ENCODE results near the gene PEPD.

PEPD gene

GRCh38 chr19:33438987-33439781 lies 82.4 kb downstream of the PEPD start:
- DNase-seq (ENCODE audit: low read depth in 2 of 2) = no peak

- no peak for DNase-seq (ENCODE audit: low read depth in 2 of 2)
Observed at GRCh38 chr19:33437821-33438671, 83.5 kb downstream of the PEPD start.

DNA sequence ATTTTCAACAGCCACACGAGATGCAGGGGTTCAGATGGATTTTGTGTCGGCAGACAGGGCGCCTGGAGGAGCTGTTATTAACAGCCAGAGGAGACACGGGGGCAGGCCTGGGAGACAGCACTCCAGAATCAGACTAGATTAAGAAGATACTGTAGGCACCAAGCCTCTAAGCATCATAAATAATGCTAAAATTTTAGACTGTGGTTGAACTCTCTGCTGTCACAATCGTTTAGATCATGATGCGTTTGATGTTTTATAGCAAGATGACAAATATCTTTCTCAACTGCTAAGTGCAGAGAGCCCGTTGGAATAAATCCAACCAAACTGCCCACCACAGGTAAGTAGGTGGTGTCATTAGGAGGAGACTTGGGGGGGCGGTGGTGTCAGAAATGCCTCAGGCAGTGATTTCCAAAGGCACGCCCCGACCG lies 84.2 kb downstream of the PEPD start:
- DNase-seq (ENCODE audit: low read depth in 2 of 2) = no peak

GRCh38 chr19:33436360-33437345 lies 84.9 kb downstream of the PEPD start:
- no peak for DNase-seq (ENCODE audit: low read depth in 2 of 2)

- DNase-seq (ENCODE audit: low read depth in 2 of 2) = no peak
Observed at GRCh38 chr19:33435706-33436359, 85.8 kb downstream of the PEPD start.

DNA sequence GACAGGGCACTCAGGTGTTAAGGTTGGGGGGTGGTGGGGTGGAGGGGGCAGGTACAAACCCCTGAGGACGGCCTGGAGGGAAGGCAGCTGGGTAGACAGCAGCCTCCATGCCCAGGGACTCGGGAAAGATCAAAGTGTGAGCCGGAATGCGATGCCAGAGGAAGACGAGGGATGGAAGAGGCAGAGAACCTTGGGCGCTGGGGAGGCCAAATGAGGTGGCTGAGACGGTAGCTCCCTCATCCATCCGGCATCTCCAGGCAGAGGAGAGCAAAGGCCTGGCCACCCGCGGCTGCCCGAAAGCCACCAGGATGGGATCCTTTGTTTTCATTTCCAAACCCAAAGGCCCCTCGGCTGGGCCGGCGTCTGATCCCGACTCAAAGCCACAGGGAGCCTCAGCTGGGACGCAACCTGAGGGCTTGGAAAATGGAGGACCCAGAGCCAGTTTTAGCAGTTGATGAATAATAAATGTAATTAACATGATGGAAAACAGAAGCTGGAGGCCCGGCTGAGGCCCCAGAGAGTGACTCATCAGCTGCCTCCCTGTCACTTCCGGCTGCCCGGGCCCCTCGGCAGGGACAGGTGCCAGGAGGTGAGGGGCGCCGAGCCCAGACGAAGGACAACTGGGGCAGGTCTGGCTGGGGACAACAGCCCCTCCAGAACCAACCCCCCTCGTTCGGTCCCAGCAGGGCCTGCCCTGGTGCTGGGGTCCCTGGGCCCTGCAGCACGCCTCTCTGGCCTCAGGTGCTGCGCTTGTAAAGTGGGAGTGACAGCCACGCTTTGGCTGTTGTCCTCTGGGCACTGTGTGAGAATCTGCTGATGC lies 86.5 kb downstream of the PEPD start:
- DNase-seq (ENCODE audit: low read depth in 2 of 2) = no peak

DNA sequence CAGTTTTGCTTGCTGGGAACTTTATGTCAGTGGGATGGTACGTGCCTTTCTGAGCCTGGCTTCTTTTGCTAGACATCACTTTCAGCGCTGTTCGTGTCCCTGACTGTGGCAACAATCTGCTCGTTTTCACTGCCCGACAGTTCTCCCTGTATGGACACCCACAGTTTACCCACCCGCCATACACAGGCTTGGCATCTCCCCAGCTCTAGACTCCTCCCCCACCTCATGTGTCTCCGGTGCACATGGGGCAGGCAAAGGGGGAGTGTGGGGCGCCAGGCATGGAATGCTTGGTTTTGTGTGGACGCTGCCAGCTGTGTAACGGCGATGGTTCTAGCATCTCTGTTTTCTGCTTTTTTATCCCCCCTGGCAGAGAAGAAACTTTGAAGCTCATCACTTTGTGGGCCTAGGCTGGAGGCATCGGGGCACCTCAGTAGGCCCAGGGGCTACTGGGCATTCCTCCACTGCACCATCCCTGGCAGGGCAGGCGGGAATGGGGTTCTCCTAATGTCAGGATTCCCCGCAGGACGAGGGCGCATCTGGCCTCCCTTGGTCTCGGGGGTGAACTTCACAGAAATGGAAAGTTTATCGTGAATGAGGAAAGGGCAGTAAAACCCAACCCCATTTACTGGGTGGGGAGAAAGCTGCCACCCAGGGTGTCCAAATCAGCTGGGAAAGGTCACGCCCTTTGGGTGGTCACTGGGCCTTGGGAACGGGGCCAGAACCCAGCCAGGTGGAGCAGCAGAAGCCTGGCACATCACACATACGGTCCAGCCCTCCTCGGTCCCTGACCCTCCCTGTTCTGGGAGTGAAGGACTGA lies 87.3 kb downstream of the PEPD start:
- DNase-seq (ENCODE audit: low read depth in 2 of 2) = no peak

- DNase-seq (ENCODE audit: low read depth in 2 of 2) = no peak
Observed at GRCh38 chr19:33432446-33433170, 89.0 kb downstream of the PEPD start.

DNA sequence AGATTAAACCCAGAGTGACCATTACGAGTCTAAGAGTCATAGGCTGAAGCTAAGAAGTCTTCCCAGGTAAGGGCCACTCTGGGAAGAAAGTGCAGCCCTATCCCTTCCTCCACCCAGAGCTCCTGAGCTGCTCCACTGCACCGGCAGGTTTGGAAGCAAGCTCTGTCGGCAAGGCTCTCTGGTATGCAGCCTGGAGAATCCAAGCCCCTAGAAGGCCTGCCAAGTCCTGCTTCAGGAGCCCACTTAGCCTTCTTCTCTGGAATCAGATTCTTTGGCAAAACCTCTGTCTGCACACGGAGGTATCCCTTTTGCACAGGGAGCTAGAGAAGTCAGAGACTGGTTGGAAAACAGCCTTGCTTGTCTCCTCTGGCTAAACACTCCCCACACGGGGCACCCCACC lies 89.6 kb downstream of the PEPD start:
- DNase-seq (ENCODE audit: low read depth in 2 of 2) = no peak

- peak; percentile 40 to 61 for DNase-seq (ENCODE audit: low read depth in 2 of 2)
Observed at GRCh38 chr19:33430674-33431277, 90.8 kb downstream of the PEPD start.

GRCh38 chr19:33429891-33430673 lies 91.5 kb downstream of the PEPD start:
- DNase-seq (ENCODE audit: low read depth in 2 of 2) = no peak

- no peak for DNase-seq (ENCODE audit: low read depth in 2 of 2)
Observed at GRCh38 chr19:33428627-33429125, 92.9 kb downstream of the PEPD start.

- DNase-seq (ENCODE audit: low read depth in 2 of 2) = no peak
Observed at GRCh38 chr19:33427801-33428626, 93.6 kb downstream of the PEPD start.

- no peak for DNase-seq (ENCODE audit: low read depth in 2 of 2)
Observed at GRCh38 chr19:33426621-33427361, 94.8 kb downstream of the PEPD start.

- DNase-seq (ENCODE audit: low read depth in 2 of 2) = no peak
Observed at GRCh38 chr19:33424181-33424580, 97.4 kb downstream of the PEPD start.

All from stimulated activated CD4-positive, alpha-beta T cell treated with anti-CD3 and anti-CD28 coated beads, Interleukin-15, amount 100 ng/mL, for 48 hours (primary cell).